IPS-20b (cell line): Measurements from ENCODE around the gene GADD45A.

Experiments used
- H3K27ac ChIP-seq: one replicate; pipeline ENCODE4 v1.5.1; 2013; ENCODE audit warnings: low read length
- H3K27me3 ChIP-seq: 2 replicates; pipeline ENCODE4 v1.6.1; 2013; ENCODE audit warnings: mild to moderate bottlenecking, low read length, inconsistent platforms; ENCODE audit not compliant: insufficient read depth
- H3K36me3 ChIP-seq: 2 replicates; pipeline ENCODE4 v1.6.1; 2013; ENCODE audit warnings: low read depth, mild to moderate bottlenecking, inconsistent platforms, low read length, moderate library complexity; ENCODE audit not compliant: insufficient read depth
- H3K4me1 ChIP-seq: 2 replicates; pipeline ENCODE4 v1.6.1; 2013; ENCODE audit warnings: mild to moderate bottlenecking, control low read depth, inconsistent platforms, low read length, moderate library complexity; ENCODE audit not compliant: insufficient read depth
- H3K4me3 ChIP-seq: 2 replicates; pipeline ENCODE4 v1.5.1; 2013; ENCODE audit warnings: mild to moderate bottlenecking, low read length, inconsistent platforms
- H3K9ac ChIP-seq: 2 replicates; pipeline ENCODE4 v1.6.1; 2013; ENCODE audit warnings: low read depth, mild to moderate bottlenecking, inconsistent platforms, low read length, moderate library complexity
- H3K9me3 ChIP-seq: 2 replicates; pipeline ENCODE4 v1.6.1; 2013; ENCODE audit warnings: mild to moderate bottlenecking, low read depth, low read length, inconsistent platforms; ENCODE audit not compliant: insufficient read depth

Gene GADD45A

DNA sequence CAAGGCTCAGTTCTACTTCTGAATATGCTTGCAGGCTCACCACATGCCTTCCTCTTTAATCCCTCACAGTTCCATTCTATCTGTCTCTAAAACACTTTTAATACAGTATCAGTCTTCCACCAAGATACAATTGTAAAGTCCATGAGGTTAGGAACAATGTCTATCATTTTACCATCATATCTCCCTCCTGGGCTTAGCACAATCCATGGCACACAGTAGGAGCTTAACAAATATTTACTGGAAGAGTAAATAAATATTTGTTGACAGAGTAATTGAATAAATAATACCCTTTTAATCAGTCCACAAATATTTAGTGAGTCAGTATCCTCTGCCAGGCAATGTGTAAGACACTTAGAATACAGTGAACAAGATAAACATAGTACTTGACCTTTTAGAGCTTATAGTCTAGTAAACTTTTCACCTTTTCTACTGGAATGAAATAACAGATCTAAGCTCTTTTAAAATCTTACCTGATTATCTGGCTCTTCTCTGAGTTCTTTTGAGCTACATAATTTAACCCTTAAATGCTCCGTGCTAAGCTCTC, 12.7 kb upstream of the GADD45A start:
- no peaks in the 10 kb centered on the region for H3K4me1 ChIP-seq

DNA sequence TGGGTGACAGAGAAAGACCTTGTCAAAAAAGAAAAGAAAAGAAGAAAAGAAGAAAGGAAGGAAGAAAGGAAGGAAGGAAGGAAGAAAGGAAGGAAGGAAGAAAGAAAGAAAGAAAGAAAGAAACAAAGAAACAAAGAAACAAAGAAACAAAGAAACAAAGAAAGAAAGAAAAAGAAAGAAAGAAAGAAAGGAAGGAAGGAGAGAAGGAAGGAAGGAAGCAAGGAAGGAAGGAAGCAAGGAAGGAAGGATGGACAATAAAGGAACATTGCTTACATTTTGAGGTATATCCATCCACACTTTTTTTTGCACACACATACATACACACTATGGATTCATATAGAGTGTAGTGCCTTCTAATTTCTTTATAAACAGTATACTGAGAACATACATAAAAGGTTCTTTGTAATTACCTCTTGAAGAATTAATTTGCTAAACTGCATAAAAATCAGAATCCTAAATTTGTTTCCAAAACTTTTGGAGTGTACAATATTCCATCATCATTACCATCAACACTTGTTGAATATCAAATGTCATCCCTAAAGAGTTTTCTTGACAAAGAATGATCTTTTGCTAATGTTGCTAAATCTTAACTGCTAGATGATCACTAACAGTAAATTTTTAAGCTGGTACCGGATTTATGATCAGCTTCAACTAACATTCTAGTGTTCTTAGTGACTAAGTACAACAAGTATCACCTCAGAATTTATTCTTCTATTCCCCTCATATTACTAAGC, 11.4 kb upstream of the GADD45A start:
- H3K27me3 ChIP-seq: no peaks in the 10 kb centered on the region
- no peaks in the 10 kb centered on the region for H3K4me1 ChIP-seq
- no peaks in the 10 kb centered on the region for H3K36me3 ChIP-seq
- H3K9ac ChIP-seq: no peak overlapping the region
- no peaks in the 10 kb centered on the region for H3K9me3 ChIP-seq
- no peak overlapping the region for H3K27ac ChIP-seq
- no peak overlapping the region for H3K4me3 ChIP-seq

More for the DNA sequence above, 12.7 kb upstream of the GADD45A start:
- Histone ChIP-seq H3K9ac (no peak overlapping the region), H3K27ac (no peak overlapping the region), H3K27me3 (no peaks in the 10 kb centered on the region), H3K36me3 (no peaks in the 10 kb centered on the region), H3K4me3 (no peak overlapping the region), H3K9me3 (no peaks in the 10 kb centered on the region)

DNA sequence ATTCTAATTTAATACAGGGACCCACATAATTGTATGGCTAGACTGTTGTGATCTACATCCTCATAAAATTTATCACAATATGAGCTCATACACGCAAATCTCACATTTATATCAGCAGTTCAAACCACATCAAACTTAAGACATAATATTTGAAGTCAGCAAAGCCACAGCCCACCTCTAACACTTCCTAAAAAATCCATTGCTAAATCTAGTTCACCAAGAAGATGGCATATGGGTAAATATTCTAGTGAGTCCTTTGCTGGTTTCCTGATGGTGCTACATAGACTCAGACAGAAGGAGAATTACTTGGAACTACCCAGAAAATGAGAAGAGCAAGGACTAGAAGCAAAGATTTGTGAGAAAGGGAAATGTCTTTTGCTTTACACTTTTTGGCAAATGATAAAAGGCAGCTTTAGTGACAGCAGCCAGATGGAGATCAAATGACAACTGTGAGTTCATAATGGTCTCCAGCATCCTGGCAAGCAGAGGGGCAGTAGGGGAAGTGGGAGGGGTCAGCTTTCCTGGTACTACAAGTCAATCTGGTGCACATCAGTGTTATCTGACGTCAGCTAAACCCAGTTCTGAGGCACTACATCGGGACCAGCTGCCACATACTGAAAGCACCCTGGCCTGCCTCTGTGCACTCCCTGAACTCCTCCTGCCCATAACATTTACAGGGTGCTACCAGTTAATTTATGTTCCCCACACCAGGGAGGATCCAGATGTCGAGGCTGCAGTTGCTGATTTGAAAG, 10.6 kb upstream of the GADD45A start:
- Histone ChIP-seq H3K4me1 (no peaks in the 10 kb centered on the region), H3K9ac (no peak overlapping the region), H3K4me3 (no peak overlapping the region), H3K36me3 (no peaks in the 10 kb centered on the region), H3K9me3 (no peaks in the 10 kb centered on the region), H3K27ac (no peak overlapping the region), H3K27me3 (no peaks in the 10 kb centered on the region)

DNA sequence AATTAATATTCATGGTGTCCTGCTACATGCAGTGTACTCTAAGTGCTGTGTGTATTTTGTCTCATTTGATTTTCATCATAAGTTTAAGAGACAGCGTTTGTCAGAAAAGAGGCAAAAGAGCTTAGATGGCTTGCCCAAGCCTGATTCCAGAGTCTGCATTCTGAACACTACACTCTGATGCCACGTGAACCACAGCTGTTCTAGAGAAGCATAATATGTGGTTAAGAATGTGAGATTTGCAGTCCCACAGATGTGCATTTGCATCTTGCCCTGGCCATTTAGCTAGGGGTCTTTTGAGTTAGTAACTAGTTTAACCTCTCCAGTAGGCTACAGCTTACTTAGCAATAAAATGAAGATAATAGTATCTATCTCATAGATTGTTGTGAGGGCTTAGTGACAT, 9.2 kb upstream of the GADD45A start:
- Histone ChIP-seq H3K36me3 (no peaks in the 10 kb centered on the region), H3K9me3 (no peaks in the 10 kb centered on the region), H3K27ac (no peak overlapping the region), H3K27me3 (no peaks in the 10 kb centered on the region), H3K9ac (no peak overlapping the region), H3K4me3 (no peak overlapping the region), H3K4me1 (no peaks in the 10 kb centered on the region)

DNA sequence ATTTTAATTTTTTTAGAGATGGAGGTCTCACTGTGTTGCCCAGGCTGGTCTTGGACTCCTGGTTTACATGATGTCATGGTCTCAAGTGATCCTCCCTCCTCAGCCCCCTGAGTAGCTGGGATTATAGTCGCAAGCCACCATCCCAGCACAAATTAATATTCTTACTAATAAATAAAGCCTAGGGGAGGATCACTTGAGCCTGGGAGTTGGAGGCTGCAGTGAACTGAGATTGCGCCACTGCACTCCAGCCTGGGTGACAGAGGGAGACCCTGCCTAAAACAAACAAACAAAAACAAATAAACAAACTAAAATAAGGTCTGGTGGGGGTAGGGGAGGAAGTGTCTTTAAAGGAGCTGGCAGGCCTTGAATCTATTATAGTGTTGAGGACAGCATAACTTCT, 8.7 kb upstream of the GADD45A start:
- Histone ChIP-seq H3K27me3 (no peaks in the 10 kb centered on the region), H3K4me3 (no peak overlapping the region), H3K36me3 (no peaks in the 10 kb centered on the region), H3K9ac (no peak overlapping the region), H3K4me1 (no peaks in the 10 kb centered on the region), H3K27ac (no peak overlapping the region), H3K9me3 (no peaks in the 10 kb centered on the region)

DNA sequence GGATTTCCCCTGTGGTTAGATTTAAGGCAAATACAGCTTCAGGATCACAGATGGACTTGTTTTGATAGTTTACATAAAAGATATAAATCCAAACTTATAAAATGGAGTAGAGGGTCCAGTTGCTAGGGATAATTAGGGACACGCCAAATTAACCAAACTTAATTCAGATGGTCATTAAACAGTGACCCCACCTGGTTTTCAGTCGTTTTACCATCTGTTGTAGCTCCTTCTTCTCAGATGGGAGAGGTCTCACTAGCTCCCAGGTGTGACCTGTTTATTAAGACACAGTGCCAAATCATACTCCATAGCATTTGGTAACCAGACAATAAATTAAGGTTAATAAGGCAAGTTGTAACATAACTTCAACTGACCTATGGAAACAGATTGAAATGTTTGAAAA, 8.1 kb upstream of the GADD45A start:
- Histone ChIP-seq H3K36me3 (no peaks in the 10 kb centered on the region), H3K4me1 (no peaks in the 10 kb centered on the region), H3K9ac (no peak overlapping the region), H3K27ac (no peak overlapping the region), H3K9me3 (no peaks in the 10 kb centered on the region), H3K27me3 (no peaks in the 10 kb centered on the region), H3K4me3 (no peak overlapping the region)

DNA sequence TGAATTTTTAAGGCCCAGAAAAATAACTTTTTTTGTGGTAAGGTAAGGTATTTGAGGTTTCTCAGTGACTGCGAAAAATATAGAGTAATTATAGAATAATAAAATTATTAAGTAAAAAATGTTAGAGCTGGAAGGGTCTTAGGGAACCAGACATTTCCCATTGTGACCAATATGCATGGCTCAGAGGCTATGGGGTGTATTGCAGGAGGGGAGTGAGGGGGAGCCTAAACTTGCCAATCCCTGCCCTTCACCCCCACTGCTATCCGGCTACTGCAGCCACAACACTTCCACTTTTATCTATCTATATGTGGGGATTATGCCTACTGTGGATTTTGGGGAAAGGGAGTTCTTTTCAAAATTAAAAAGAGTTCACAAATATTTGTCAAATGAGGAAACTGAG, 7.6 kb upstream of the GADD45A start:
- Histone ChIP-seq H3K27me3 (no peaks in the 10 kb centered on the region), H3K9ac (no peak overlapping the region), H3K9me3 (no peaks in the 10 kb centered on the region), H3K36me3 (no peaks in the 10 kb centered on the region), H3K4me1 (no peaks in the 10 kb centered on the region), H3K4me3 (no peak overlapping the region), H3K27ac (no peak overlapping the region)

DNA sequence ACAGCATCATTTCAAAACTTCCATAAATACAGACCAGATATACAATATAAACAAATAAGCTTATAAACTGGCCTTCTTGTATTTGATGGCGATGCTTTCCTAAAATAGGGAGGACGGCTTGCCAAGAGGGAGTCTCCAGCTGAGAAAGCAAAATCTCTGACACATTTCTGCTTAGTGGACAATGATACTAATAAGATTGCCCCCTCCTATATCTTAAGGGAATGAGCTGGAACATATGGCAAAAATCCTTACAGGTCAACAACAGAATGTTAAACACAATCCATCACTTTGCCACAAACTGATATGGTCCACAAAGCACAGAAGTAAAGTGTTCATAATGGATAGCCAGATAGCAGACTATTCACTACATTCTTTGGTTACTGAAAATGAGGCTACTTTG, 7.1 kb upstream of the GADD45A start:
- H3K9ac ChIP-seq: no peak overlapping the region
- H3K36me3 ChIP-seq: no peaks in the 10 kb centered on the region
- H3K4me1 ChIP-seq: no peaks in the 10 kb centered on the region; the same call in 1 of the 2 replicates
- H3K4me3 ChIP-seq: no peak overlapping the region
- H3K27me3 ChIP-seq: no peaks in the 10 kb centered on the region
- no peak overlapping the region for H3K27ac ChIP-seq
- no peaks in the 10 kb centered on the region for H3K9me3 ChIP-seq

DNA sequence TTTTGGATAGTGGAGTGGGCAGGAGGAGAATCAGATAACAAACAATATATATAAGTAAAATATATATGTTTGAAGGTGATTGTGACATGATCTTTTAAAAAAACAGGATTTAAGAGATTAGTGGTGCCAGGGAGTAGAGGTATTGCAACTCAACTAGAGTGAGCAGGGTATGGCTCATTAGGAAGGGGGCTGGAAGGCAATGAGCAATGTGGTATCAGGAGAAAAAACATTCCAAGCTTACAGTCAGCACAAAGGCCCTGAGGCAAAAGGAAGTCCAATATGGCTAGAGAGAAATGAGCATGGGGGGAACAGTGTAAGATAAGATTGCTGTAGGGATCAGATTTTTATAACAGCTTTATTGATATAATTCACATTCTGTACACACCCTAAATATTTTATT, 5.3 kb upstream of the GADD45A start:
- Histone ChIP-seq H3K4me1 (peaks cover 6% of the 10 kb centered on the region), H3K9ac (no peak overlapping the region), H3K9me3 (no peaks in the 10 kb centered on the region), H3K27me3 (no peaks in the 10 kb centered on the region), H3K4me3 (no peak overlapping the region), H3K27ac (no peak overlapping the region), H3K36me3 (no peaks in the 10 kb centered on the region)

DNA sequence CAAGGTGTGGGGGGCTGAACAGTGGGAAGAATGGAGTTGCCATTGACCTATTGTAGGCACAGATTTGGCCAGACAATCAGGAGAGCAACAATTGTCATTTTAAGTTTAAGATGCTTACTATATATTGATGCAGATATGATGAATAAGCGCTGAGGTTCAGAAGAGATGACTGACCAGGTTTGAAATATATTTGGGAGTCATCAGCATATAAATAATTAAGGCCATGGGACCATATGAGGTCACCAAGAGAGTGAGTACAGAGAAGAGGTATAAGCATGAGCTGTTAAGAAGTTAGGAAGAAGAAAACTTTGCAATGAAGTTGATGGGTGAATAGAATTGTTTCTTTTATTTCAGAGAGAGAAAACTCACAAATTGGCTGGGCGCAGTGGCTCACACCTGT, 4.5 kb upstream of the GADD45A start:
- peaks cover 6% of the 10 kb centered on the region for H3K4me1 ChIP-seq
- no peak overlapping the region for H3K27ac ChIP-seq
- no peaks in the 10 kb centered on the region for H3K9me3 ChIP-seq
- H3K36me3 ChIP-seq: no peaks in the 10 kb centered on the region
- no peak overlapping the region for H3K9ac ChIP-seq
- H3K4me3 ChIP-seq: no peak overlapping the region
- no peaks in the 10 kb centered on the region for H3K27me3 ChIP-seq

DNA sequence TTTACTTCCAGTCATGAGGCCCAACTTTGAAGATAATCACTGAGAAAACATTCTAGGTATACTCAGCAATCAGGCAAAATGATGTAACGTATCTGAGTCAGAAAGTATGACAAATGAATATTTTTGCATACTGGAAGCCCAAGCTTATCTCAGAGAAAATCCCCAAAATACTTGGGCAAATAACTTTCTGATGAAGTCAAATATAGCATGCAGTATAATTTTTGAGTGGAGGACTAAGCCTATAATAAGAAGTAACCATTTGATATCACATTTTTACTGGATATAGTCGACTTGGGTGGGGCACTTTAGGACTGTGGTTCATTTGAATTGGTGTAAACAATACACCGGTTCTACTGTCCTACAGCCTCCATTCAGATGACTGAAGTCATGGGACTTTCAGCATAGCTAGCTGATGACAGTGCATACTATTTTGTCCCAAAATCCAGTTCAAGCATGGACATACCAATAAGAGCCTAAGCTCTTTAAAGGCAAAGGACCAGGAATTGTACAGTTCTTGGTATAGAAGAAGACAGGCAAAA, 2.3 kb upstream of the GADD45A start:
- Histone ChIP-seq H3K27ac (no peak overlapping the region), H3K9me3 (no peaks in the 10 kb centered on the region), H3K36me3 (peaks cover 11% of the 10 kb centered on the region), H3K27me3 (no peaks in the 10 kb centered on the region), H3K9ac (no peak overlapping the region), H3K4me1 (peaks cover 12% of the 10 kb centered on the region), H3K4me3 (no peak overlapping the region)

DNA sequence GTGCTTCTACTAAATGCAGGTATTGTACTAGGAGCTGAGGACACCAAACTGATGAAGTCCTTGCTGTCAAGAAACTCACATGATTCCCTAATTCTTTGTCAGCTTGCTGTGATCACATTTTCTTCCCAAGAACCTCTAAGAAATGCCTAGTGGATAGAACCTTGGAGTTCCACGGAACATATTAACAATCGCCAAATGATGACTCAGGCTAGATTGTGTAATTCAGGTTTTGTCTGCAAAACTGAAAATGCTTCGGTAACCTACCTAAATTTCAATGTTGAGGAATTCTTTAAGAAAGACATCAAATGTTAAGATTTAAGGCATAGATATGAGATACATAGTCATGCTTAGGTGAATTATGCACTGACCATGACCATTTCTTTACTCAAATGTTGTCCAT, 1.7 kb upstream of the GADD45A start:
- Histone ChIP-seq H3K4me3 (no peak overlapping the region), H3K27ac (no peak overlapping the region), H3K9me3 (no peaks in the 10 kb centered on the region), H3K4me1 (peaks cover 12% of the 10 kb centered on the region), H3K36me3 (peaks cover 17% of the 10 kb centered on the region), H3K27me3 (no peaks in the 10 kb centered on the region), H3K9ac (no peak overlapping the region)
